Hypothalamus (tissue), 51 donors: ENCODE data around the gene MAN1C1.
"Not testable (repeated sequence)": the region's sequence is repeated elsewhere in the genome, so short reads cannot be mapped to it uniquely, and the experiment has no call there.

Experiments used
- DNase-seq, 51 donors: peaks; one replicate each; lab custom pipeline; 2025; lab: John Stamatoyannopoulos, UW

The MAN1C1 gene

GRCh38 chr1:25631750-25632485, 15.3 kb downstream of the MAN1C1 start:
- no peak for DNase-seq

GRCh38 chr1:25634066-25634465, 17.5 kb downstream of the MAN1C1 start:
- no peak for DNase-seq

- DNase-seq: no peak
Measured at GRCh38 chr1:25634896-25635295, 18.3 kb downstream of the MAN1C1 start.

- DNase-seq: not testable (repeated sequence)
Measured at GRCh38 chr1:25636141-25636540, 19.6 kb downstream of the MAN1C1 start.

GRCh38 chr1:25640646-25641328, 24.2 kb downstream of the MAN1C1 start:
- no peak for DNase-seq

GRCh38 chr1:25641329-25641725, 24.7 kb downstream of the MAN1C1 start:
- DNase-seq: no peak

- no peak for DNase-seq
Measured at GRCh38 chr1:25641931-25642573, 25.5 kb downstream of the MAN1C1 start.

- no peak for DNase-seq
Measured at GRCh38 chr1:25642574-25643108, 26.1 kb downstream of the MAN1C1 start.

- no peak for DNase-seq
Measured at GRCh38 chr1:25643929-25644328, 27.3 kb downstream of the MAN1C1 start.

GRCh38 chr1:25644962-25645361, 28.4 kb downstream of the MAN1C1 start:
- DNase-seq: no peak

- DNase-seq: no peak
Measured at GRCh38 chr1:25645637-25646400, 29.2 kb downstream of the MAN1C1 start.

GRCh38 chr1:25647106-25647505, 30.5 kb downstream of the MAN1C1 start:
- DNase-seq: no peak

- no peak for DNase-seq
Measured at GRCh38 chr1:25647863-25648262, 31.3 kb downstream of the MAN1C1 start.

- DNase-seq: peak in 3 of 51 donors; percentile 21 to 27 (median 26)
Measured at GRCh38 chr1:25648681-25649440, 32.3 kb downstream of the MAN1C1 start.

- DNase-seq: no peak
Measured at GRCh38 chr1:25649505-25650288, 33.1 kb downstream of the MAN1C1 start.

GRCh38 chr1:25650289-25650576, 33.6 kb downstream of the MAN1C1 start:
- DNase-seq: no peak

GRCh38 chr1:25651036-25651640, 34.5 kb downstream of the MAN1C1 start:
- no peak for DNase-seq

GRCh38 chr1:25651824-25652741, 35.5 kb downstream of the MAN1C1 start:
- DNase-seq: peak in 25 of 51 donors; percentile 18 to 74 (median 44)
